ENCODE results near the gene JAZF1.

GRCh38 chr7:28110427-28111012 lies 70.1 kb downstream of the JAZF1 start:
- TF ChIP-seq CTCF (conservative IDR thresholded peaks at IDR 0.05; ENCODE audit: low read depth, low read length) (no peak), EZH2 (IDR thresholded peaks at IDR 0.05; ENCODE audit: borderline replicate concordance, low read depth, low read length, poor library complexity, severe bottlenecking) (no peak)
